SK-N-MC (cell line): ENCODE measurements around the gene MAD2L1.

Experiments
- EZH2 ChIP-seq: fragments of 200-600 bp; sonication (generic); IDR thresholded peaks from one replicate; pipeline ENCODE4 v1.6.1; 2017; ENCODE audit warnings: antibody characterized with exemption
- POLR2AphosphoS5 ChIP-seq: IDR thresholded peaks from 2 replicates; pipeline ENCODE4 v1.6.1; 2012; ENCODE audit warnings: mild to moderate bottlenecking, low read depth, low read length, borderline replicate concordance

DNA sequence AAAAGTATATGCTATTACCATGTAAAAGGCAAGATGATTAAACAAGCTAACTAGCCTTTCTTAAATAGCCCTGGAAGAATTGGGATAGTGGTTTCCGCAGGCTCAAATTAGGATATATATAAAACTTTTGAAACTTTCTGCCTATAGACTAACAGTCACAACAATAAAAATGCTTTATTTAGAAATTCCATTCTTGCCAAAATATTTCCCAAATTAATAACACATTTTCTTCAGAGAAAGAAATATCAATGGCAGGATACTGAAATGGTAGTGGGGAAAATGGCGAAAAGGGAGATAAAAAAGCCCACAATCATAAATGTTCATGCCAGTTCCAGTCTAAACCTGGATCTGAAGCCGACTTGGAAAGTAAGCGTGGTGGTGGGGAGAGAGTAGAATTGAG lies 56.0 kb downstream of the MAD2L1 start:
- TF ChIP-seq POLR2AphosphoS5 (no peak), EZH2 (no peak)
